WERI-Rb-1 (cell line): Measurements from ENCODE around the gene FAM53A.

Experiments used
- DNase-seq: peaks from one replicate; pipeline ENCODE4 v3.0.0-alpha.2; 2020
- H3K27ac ChIP-seq: fragments of 250-450 bp; sonication (Bioruptor Pico); 2 replicates; pipeline ENCODE4 v1.5.1; 2020; ENCODE audit warnings: mild to moderate bottlenecking, moderate library complexity
- H3K27me3 ChIP-seq: fragments of 250-450 bp; sonication (Bioruptor Pico); 2 replicates; pipeline ENCODE4 v1.5.1; 2021; ENCODE audit warnings: mild to moderate bottlenecking, low read depth, moderate library complexity; ENCODE audit not compliant: insufficient read depth, severe bottlenecking
- H3K36me3 ChIP-seq: fragments of 250-450 bp; sonication (Bioruptor Pico); 2 replicates; pipeline ENCODE4 v1.5.1; 2020; ENCODE audit warnings: mild to moderate bottlenecking, moderate library complexity
- H3K4me3 ChIP-seq: 2 replicates; pipeline ENCODE4 v1.5.1; 2011; ENCODE audit warnings: low read depth, mild to moderate bottlenecking, control low read depth, low read length
- H3K9me3 ChIP-seq: fragments of 250-450 bp; sonication (Bioruptor Pico); 2 replicates; pipeline ENCODE4 v1.5.1; 2021; ENCODE audit warnings: mild to moderate bottlenecking, moderate library complexity; ENCODE audit not compliant: severe bottlenecking
- CTCF ChIP-seq: IDR thresholded peaks from 2 replicates; pipeline ENCODE4 v1.5.1; 2011; ENCODE audit warnings: low read depth, mild to moderate bottlenecking, control low read depth, inconsistent platforms, low read length

The FAM53A gene

GRCh38 chr4:1722551-1723118 is 38.5 kb upstream of the FAM53A start:
- no peak for TF ChIP-seq CTCF
- DNase-seq, result no peak
- Histone ChIP-seq H3K27ac (peak overlapping the region; percentile 94), H3K9me3 (no peaks in the 10 kb centered on the region), H3K4me3 (peak overlapping the region; percentile 69), H3K27me3 (no peaks in the 10 kb centered on the region), H3K36me3 (peaks cover 74% of the 10 kb centered on the region)

- Histone ChIP-seq H3K27ac (peak overlapping the region; percentile 94), H3K9me3 (no peaks in the 10 kb centered on the region), H3K36me3 (peaks cover 71% of the 10 kb centered on the region), H3K4me3 (peak overlapping the region; percentile 69), H3K27me3 (no peaks in the 10 kb centered on the region)
- TF ChIP-seq CTCF, result no peak
- DNase-seq, result no peak
Observed at GRCh38 chr4:1721666-1722550, 37.8 kb upstream of the FAM53A start.

- Histone ChIP-seq H3K9me3 (no peaks in the 10 kb centered on the region), H3K36me3 (peaks cover 71% of the 10 kb centered on the region), H3K27ac (peak within 1 kb of the TSS; percentile 94), H3K4me3 (peak within 1 kb of the TSS; percentile 69), H3K27me3 (no peaks in the 10 kb centered on the region)
- TF ChIP-seq CTCF, result no peak
- DNase-seq, result peak; percentile 98
Observed at GRCh38 chr4:1721003-1721665, 37.0 kb upstream of the FAM53A start, which contains the start of the genes TACC3 and TMEM129. Gene TACC3, plus strand, starts transcription at chr4:1721521. Its CDS starts 1,901 bp downstream, at chr4:1723422. Gene TMEM129, minus strand, starts transcription at chr4:1721323. Its CDS starts 486 bp downstream, at chr4:1720837.

- H3K27ac ChIP-seq, result peak overlapping the region; percentile 94
- H3K27me3 ChIP-seq, result no peaks in the 10 kb centered on the region
- DNase-seq, result no peak
- H3K4me3 ChIP-seq, result peak overlapping the region; percentile 69
- H3K36me3 ChIP-seq, result peaks cover 71% of the 10 kb centered on the region
- TF ChIP-seq CTCF, result no peak
- H3K9me3 ChIP-seq, result no peaks in the 10 kb centered on the region
Observed at GRCh38 chr4:1720163-1720983, 36.3 kb upstream of the FAM53A start.

- peaks cover 66% of the 10 kb centered on the region for H3K36me3 ChIP-seq
- no peak for DNase-seq
- no peak for TF ChIP-seq CTCF
- no peak overlapping the region for H3K27ac ChIP-seq
- H3K4me3 ChIP-seq, result no peak overlapping the region
- no peaks in the 10 kb centered on the region for H3K27me3 ChIP-seq
- H3K9me3 ChIP-seq, result no peaks in the 10 kb centered on the region
Observed at GRCh38 chr4:1718095-1718850, 34.2 kb upstream of the FAM53A start.
